GM08714 (cell line): ENCODE data around the gene PDE11A.

Experiments used
- H3K4me3 ChIP-seq: fragments of 200-500 bp; sonication (Bioruptor generic); 2 replicates; pipeline ENCODE4 v1.5.1; 2014; ENCODE audit warnings: mild to moderate bottlenecking, low read length, inconsistent platforms
- ZNF274 ChIP-seq: IDR thresholded peaks from 2 replicates; pipeline ENCODE4 v1.6.1; 2012; ENCODE audit warnings: mild to moderate bottlenecking, low read depth, low read length

The PDE11A gene

GRCh38 chr2:177710889-177711288 lies 361.7 kb downstream of the PDE11A start:
- H3K4me3 ChIP-seq, result no peak overlapping the region
- TF ChIP-seq ZNF274, result no peak

- H3K4me3 ChIP-seq, result no peak overlapping the region
- no peak for TF ChIP-seq ZNF274
These were observed 362.6 kb downstream of the PDE11A start for GRCh38 chr2:177709986-177710401.

- TF ChIP-seq ZNF274, result no peak
These were observed 363.7 kb downstream of the PDE11A start for GRCh38 chr2:177708660-177709444.

GRCh38 chr2:177708106-177708505 lies 364.5 kb downstream of the PDE11A start:
- H3K4me3 ChIP-seq, result no peak overlapping the region
- no peak for TF ChIP-seq ZNF274

More at GRCh38 chr2:177708660-177709444, 363.7 kb downstream of the PDE11A start:
- no peak overlapping the region for H3K4me3 ChIP-seq

- H3K4me3 ChIP-seq, result no peak overlapping the region
- TF ChIP-seq ZNF274, result no peak
These were observed 366.9 kb downstream of the PDE11A start for GRCh38 chr2:177705511-177706173.

GRCh38 chr2:177703159-177703558 lies 369.4 kb downstream of the PDE11A start:
- H3K4me3 ChIP-seq, result no peak overlapping the region
- TF ChIP-seq ZNF274, result no peak

- no peak overlapping the region for H3K4me3 ChIP-seq
- no peak for TF ChIP-seq ZNF274
These were observed 374.3 kb downstream of the PDE11A start for GRCh38 chr2:177698281-177698680.

GRCh38 chr2:177694348-177694747 lies 378.2 kb downstream of the PDE11A start:
- TF ChIP-seq ZNF274, result no peak
- no peak overlapping the region for H3K4me3 ChIP-seq

GRCh38 chr2:177693658-177694339 lies 378.8 kb downstream of the PDE11A start:
- no peak overlapping the region for H3K4me3 ChIP-seq
- TF ChIP-seq ZNF274, result no peak

GRCh38 chr2:177692783-177693269 lies 379.8 kb downstream of the PDE11A start:
- TF ChIP-seq ZNF274, result no peak
- no peak overlapping the region for H3K4me3 ChIP-seq

GRCh38 chr2:177692042-177692782 lies 380.4 kb downstream of the PDE11A start:
- no peak for TF ChIP-seq ZNF274
- no peak overlapping the region for H3K4me3 ChIP-seq

GRCh38 chr2:177691177-177691576 lies 381.4 kb downstream of the PDE11A start:
- TF ChIP-seq ZNF274, result no peak
- no peak overlapping the region for H3K4me3 ChIP-seq

- TF ChIP-seq ZNF274, result no peak
- no peak overlapping the region for H3K4me3 ChIP-seq
These were observed 383.0 kb downstream of the PDE11A start for GRCh38 chr2:177689623-177690022.

GRCh38 chr2:177688844-177689243 lies 383.7 kb downstream of the PDE11A start:
- H3K4me3 ChIP-seq, result no peak overlapping the region
- TF ChIP-seq ZNF274, result no peak

GRCh38 chr2:177683661-177684069 lies 388.9 kb downstream of the PDE11A start:
- no peak overlapping the region for H3K4me3 ChIP-seq
- TF ChIP-seq ZNF274, result no peak
